ENCODE data around the gene CHST1. TPM values are rescaled to one million over a fixed set of nuclear protein-coding genes. Genes with fewer than 3 reads are reported as not detected.

The CHST1 gene
- total RNA-seq, 2 experiments from 2014 or later = not detected

- intact Hi-C loops (cut with micrococcal nuclease; ENCODE audit: unreplicated experiment) = no loop called here
- Histone ChIP-seq H3K79me2 (ENCODE audit: insufficient read depth, low read depth, low read length) (no peaks in the 10 kb centered on the region), H2AFZ (ENCODE audit: low read length) (no peak overlapping the region), H4K20me1 (ENCODE audit: insufficient read depth, low read length) (no peaks in the 10 kb centered on the region; the same call in 1 of the 2 replicates), H3K9me2 (ENCODE audit: insufficient read depth, low read length) (no peaks in the 10 kb centered on the region), H3K9me3 (ENCODE audit: low read length) (no peaks in the 10 kb centered on the region), H3K4me3 (ENCODE audit: low read depth, low read length, poor library complexity, severe bottlenecking) (no peak overlapping the region), H3K27ac (ENCODE audit: low read depth, low read length, poor library complexity, severe bottlenecking) (no peak overlapping the region), H3K4me2 (ENCODE audit: low read length) (no peak overlapping the region), H3K4me1 (ENCODE audit: insufficient read depth, low read length, poor library complexity, severe bottlenecking) (no peaks in the 10 kb centered on the region), H3K36me3 (ENCODE audit: insufficient read depth, low read length) (no peaks in the 10 kb centered on the region)
- CTCF ChIA-PET (ENCODE audit: unreplicated experiment) = interaction anchor here (0.6 kb wide), 1 partner anchor 735 kb away, joined by 4 read pairs; no protein-coding TSS in a partner anchor
- POLR2A ChIA-PET = no interaction called here
- no peak for TF ChIP-seq EZH2phosphoT487 (IDR thresholded peaks at IDR 0.05; ENCODE audit: borderline replicate concordance, low read depth, low read length)
- TF ChIP-seq CTCF (conservative IDR thresholded peaks at IDR 0.05; ENCODE audit: low read length) = no peak
- DNase-seq (ENCODE audit: low spot score) = no peak
- BruUV-seq (replicated peaks) = no TSS peak
Measured at GRCh38 chr11:45662096-45662664, 3.2 kb downstream of the CHST1 start.

DNA sequence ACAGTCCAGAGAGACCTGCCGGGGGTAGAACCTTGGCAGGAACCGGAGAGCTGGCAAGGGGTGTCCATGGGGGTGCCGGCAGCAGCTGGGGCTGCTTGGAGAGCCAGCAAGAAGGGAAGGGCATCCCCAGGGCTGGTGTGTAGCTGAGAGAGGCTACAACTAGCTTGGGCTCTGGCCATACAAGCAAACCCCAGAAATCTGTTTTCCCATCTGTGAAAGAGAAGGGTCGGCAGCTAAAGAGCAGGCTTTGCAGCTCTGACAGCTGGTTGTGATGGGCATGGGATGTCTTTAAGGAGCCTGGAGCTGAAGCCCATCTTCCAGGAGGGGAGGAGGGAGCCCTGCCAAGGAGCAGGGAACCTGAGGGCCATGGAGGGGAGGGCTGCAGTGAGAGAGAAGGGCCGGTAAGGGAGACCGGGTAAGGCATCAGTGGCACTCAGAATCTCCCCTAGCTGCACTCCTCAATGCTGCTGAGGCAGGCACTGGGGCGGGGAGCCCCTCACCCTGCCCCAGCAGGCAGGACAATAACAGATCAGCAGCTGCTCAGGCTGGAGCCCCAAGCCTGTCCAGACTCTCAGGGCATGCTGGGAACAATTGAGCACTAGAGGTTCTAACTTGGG is 3.9 kb downstream of the CHST1 start:
- BruUV-seq (replicated peaks) = no TSS peak
- H3K4me1 ChIP-seq (ENCODE audit: insufficient read depth, low read length, poor library complexity, severe bottlenecking) = no peaks in the 10 kb centered on the region
- H4K20me1 ChIP-seq (ENCODE audit: insufficient read depth, low read length) = no peaks in the 10 kb centered on the region; the same call in 1 of the 2 replicates
- ChIA-PET CTCF (ENCODE audit: unreplicated experiment) (no interaction called here), POLR2A (no interaction called here)
- H3K4me3 ChIP-seq (ENCODE audit: low read depth, low read length, poor library complexity, severe bottlenecking) = no peak overlapping the region
- H3K36me3 ChIP-seq (ENCODE audit: insufficient read depth, low read length) = no peaks in the 10 kb centered on the region
- H3K9me3 ChIP-seq (ENCODE audit: low read length) = no peaks in the 10 kb centered on the region
- no peak for TF ChIP-seq EZH2phosphoT487 (IDR thresholded peaks at IDR 0.05; ENCODE audit: borderline replicate concordance, low read depth, low read length)
- H3K9me2 ChIP-seq (ENCODE audit: insufficient read depth, low read length) = no peaks in the 10 kb centered on the region
- H3K4me2 ChIP-seq (ENCODE audit: low read length) = no peak overlapping the region
- no peak for DNase-seq (ENCODE audit: low spot score)
- no peak overlapping the region for H3K27ac ChIP-seq (ENCODE audit: low read depth, low read length, poor library complexity, severe bottlenecking)
- H3K79me2 ChIP-seq (ENCODE audit: insufficient read depth, low read depth, low read length) = no peaks in the 10 kb centered on the region
- intact Hi-C loops (cut with micrococcal nuclease; ENCODE audit: unreplicated experiment) = no loop called here
- H2AFZ ChIP-seq (ENCODE audit: low read length) = no peak overlapping the region

- DNase-seq (ENCODE audit: low spot score) = no peak
- no peaks in the 10 kb centered on the region for H3K36me3 ChIP-seq (ENCODE audit: insufficient read depth, low read length)
- CTCF ChIA-PET (ENCODE audit: unreplicated experiment) = no interaction called here
- no TSS peak for BruUV-seq (replicated peaks)
- POLR2A ChIA-PET = interaction anchor here (0.5 kb wide), 1 partner anchor 1902 kb away, joined by 3 read pairs; no protein-coding TSS in a partner anchor
- H3K27ac ChIP-seq (ENCODE audit: low read depth, low read length, poor library complexity, severe bottlenecking) = no peak overlapping the region
- intact Hi-C loops (cut with micrococcal nuclease; ENCODE audit: unreplicated experiment) = no loop called here
- no peaks in the 10 kb centered on the region for H3K79me2 ChIP-seq (ENCODE audit: insufficient read depth, low read depth, low read length)
- H3K9me3 ChIP-seq (ENCODE audit: low read length) = no peaks in the 10 kb centered on the region
- no peak overlapping the region for H3K4me2 ChIP-seq (ENCODE audit: low read length)
- TF ChIP-seq CTCF (conservative IDR thresholded peaks at IDR 0.05; ENCODE audit: low read length) (no peak), EZH2phosphoT487 (IDR thresholded peaks at IDR 0.05; ENCODE audit: borderline replicate concordance, low read depth, low read length) (no peak)
- no peak overlapping the region for H2AFZ ChIP-seq (ENCODE audit: low read length)
- no peak overlapping the region for H3K4me3 ChIP-seq (ENCODE audit: low read depth, low read length, poor library complexity, severe bottlenecking)
- H3K9me2 ChIP-seq (ENCODE audit: insufficient read depth, low read length) = no peaks in the 10 kb centered on the region
- H4K20me1 ChIP-seq (ENCODE audit: insufficient read depth, low read length) = no peaks in the 10 kb centered on the region; the same call in 1 of the 2 replicates
- H3K4me1 ChIP-seq (ENCODE audit: insufficient read depth, low read length, poor library complexity, severe bottlenecking) = no peaks in the 10 kb centered on the region
Measured at GRCh38 chr11:45660729-45661438, 4.5 kb downstream of the CHST1 start.

All from OCI-LY7 (cell line).